Umbilical cord (tissue), 2 donors: ENCODE data around the gene ATP13A1. TPM values are rescaled to one million over a fixed set of nuclear protein-coding genes. Genes with fewer than 3 reads are reported as not detected.
"Not testable (repeated sequence)": the region's sequence is repeated elsewhere in the genome, so short reads cannot be mapped to it uniquely, and the experiment has no call there.

Source experiments
- DNase-seq: peaks from one replicate; pipeline ENCODE4 v3.0.0-alpha.2; 2015; ENCODE audit warnings: low spot score
- total RNA-seq: library from RNA; depleted of rRNA; stranded (reverse); fragments of >200 nt; gene quantifications from one replicate; pipeline ENCODE4 v1.2.3, GENCODE V29; 2014; ENCODE audit warnings: low replicate concordance; ENCODE audit not compliant: insufficient read depth

ATP13A1 gene
- 89.8 TPM for total RNA-seq

DNA sequence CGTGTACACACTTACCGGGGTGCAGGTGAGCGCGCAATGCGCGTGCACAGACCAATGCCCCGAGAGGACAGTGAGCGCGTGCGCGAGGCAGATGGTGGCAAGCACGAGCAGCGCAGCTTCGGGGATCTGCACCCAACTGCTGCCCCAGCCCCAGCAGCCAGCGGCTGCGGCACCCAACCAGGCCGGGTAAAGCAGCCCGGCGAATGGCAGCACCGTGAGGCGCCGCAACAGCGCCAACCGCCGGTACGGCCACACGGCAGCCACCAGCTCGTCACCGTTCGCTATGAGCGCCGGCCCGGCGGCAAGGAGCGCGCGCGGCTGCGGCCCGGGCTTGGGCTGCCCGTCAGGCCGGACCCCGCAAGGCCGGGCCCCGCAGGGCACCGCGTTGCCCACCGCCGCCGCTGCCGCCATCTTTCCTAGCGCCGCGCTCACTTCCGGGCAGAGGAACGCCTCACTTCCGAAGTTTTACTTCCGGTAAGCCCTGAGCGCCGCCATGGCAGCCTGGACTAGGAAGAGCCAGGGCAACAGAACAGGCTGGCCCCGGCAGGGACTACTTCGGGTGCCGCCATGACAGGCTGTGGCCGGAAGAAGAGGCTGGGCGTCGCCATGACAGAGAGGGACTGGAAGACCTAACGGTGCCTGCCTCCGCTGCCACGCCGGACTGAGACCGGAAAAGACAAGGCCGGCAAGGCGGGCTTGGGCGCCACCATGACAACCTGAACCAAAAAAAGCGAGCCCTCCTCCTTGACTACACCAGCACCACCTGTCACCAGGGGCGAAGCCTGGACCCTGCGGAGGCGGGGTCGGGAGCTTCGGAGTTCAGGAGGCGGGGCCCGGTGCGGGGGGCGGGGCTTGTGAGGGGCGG lies at the start of gene ATP13A1:
Gene ATP13A1 (minus strand): TSS at position 421 of the 865 bp plus-strand sequence. CDS start 10 bp downstream, at position 411.
- peak; percentile 99 for DNase-seq

DNA sequence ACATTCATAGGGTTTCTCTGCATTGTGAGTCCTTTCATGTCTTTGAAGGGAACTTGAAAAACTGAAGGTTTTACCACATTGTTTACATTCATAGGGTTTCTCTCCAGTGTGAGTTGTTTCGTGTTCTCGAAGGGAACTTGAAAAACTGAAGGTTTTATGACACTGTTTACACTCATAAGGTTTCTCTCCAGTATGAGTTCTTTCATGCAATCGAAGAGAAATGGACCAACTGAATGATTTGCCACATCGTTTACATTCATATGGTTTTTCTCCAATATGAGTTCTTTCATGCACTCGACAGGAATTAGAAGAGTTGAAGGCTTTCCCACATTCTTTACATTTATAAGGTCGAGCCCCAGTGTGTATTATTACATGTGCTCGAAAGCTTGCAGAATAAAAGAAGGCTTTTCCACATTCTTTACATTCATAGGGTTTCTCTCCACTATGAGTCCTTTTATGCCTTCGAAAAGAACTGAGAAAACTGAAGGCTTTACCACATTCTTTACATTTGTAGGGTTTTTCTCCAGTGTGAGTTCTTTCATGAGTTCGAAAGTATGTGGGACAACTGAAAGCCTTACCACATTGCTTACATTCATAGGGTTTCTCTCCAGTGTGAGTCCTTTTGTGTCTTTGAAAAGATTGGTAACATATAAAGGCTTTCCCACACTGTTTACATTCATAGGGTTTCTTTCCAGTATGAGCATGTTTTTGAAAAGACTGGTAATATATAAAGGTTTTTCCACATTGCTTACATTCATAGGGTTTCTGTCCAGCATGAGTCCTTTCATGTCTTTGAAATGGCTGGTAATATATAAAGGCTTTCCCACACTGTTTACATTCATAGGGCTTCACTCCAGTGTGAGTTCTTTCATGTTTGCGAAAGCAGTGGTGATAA lies 48.7 kb upstream of the ATP13A1 start:
- DNase-seq: no peak

GRCh38 chr19:19711306-19711933 lies 47.9 kb upstream of the ATP13A1 start:
- DNase-seq: no peak

- no peak for DNase-seq
Measured at GRCh38 chr19:19710506-19710905, 47.0 kb upstream of the ATP13A1 start.

DNA sequence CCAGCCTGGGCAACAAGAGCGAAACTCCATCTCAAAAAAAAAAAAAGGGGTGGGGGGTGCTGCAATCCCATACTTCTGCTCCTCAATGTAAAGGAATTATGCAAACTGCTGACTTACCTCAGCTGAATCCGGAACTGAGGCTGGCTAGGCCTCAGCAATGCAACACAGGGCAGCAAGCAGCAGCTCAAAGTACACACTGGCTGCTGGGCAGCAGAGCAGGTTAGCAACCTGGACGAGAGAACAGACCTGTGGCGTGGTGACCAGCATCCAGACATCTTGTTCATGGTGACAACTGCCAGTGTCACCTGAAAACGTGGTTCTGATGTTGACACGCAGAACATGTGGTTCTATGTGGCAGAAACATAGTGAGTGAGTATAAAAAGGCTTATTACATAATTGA lies 41.4 kb upstream of the ATP13A1 start:
- no peak for DNase-seq

GRCh38 chr19:19700493-19700892 lies 37.0 kb upstream of the ATP13A1 start:
- not testable (repeated sequence) for DNase-seq

DNA sequence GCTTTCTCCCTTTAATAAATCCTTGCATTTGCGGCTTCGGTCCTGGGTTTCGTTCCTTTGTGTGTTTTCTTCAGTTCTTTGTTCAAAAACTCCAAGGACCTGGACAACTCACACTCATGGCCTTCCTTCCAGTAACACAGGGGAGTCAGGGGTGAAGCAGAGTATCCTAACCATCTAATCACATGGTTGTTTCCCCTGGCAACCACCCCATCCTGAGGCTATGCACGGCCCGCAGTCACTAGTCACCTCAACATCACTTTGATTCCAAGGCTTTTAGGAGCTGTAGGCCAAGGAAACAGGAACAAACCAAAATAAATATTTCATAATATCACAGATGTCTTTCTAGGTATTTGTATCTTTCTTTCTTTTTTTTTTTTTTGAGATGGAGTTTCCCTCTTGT lies 34.1 kb upstream of the ATP13A1 start:
- no peak for DNase-seq

GRCh38 chr19:19696386-19696785 lies 32.9 kb upstream of the ATP13A1 start:
- no peak for DNase-seq

DNA sequence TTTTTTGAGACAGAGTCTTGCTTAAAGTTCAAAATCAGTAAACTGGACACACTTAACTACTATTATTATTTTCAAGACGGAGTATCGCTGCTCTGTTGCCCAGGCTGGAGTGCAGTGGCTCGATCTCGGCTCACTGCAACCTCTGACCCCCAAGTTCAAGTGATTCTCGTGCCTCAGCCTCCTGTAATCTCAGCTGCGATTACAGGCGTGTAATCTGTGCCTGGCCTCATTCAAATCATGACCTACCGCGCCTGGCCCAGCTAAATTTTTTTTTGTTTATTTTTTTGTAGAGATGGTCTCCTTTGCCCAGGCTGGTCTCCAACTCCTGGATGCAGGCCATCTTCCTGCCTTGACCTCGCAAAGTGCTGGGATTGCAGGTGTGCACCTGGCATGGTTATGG lies 28.2 kb upstream of the ATP13A1 start:
- no peak for DNase-seq

- not testable (repeated sequence) for DNase-seq
Measured at GRCh38 chr19:19689023-19689422, 25.5 kb upstream of the ATP13A1 start.

DNA sequence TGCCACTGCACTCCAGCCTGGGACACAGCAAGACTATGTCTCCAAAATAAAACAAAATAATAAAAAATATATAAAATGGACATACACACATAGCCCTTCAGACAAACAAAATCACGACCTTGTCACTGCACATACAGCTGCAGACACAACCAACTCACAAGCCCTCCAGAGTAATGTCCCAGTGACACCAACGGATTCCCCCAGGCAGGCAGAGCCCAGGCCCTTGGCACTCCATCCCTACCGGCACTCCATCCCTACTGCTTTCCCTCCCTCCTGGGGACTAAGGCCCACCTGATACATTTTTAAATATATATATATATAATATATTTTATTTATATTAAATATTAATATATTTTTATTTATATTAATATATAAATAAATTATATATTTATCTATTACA lies 23.6 kb upstream of the ATP13A1 start:
- DNase-seq: no peak

GRCh38 chr19:19686580-19686979 lies 23.1 kb upstream of the ATP13A1 start:
- DNase-seq: no peak

GRCh38 chr19:19686119-19686518 lies 22.6 kb upstream of the ATP13A1 start:
- DNase-seq: not testable (repeated sequence)

GRCh38 chr19:19679176-19680073 lies 15.9 kb upstream of the ATP13A1 start:
- no peak for DNase-seq

DNA sequence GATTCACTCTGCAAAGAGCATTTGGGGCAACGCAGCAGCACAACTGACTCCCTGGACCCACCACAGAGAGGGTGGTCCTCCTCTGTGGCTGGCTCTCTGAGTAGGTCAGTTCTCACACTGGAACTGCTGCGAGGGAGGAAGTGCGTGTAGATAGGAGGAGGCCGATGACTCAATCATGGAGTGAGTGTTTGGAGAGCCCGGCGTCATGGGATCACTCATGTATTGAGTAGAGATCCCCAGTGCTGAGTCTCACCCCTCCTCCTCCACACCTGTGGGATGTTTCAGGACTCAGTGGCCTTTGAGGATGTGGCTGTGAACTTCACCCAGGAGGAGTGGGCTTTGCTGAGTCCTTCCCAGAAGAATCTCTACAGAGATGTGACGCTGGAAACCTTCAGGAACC lies 14.1 kb upstream of the ATP13A1 start:
- no peak for DNase-seq

- DNase-seq: no peak
Measured at GRCh38 chr19:19674315-19674714, 10.8 kb upstream of the ATP13A1 start.

GRCh38 chr19:19672816-19673215 lies 9.3 kb upstream of the ATP13A1 start:
- no peak for DNase-seq

- DNase-seq: no peak
Measured at GRCh38 chr19:19670070-19670551, 6.6 kb upstream of the ATP13A1 start.

GRCh38 chr19:19668230-19669012 lies 4.9 kb upstream of the ATP13A1 start, which contains the start of gene ZNF101:
Gene ZNF101 (plus strand): TSS chr19:19668839. CDS start chr19:19668964, 125 bp downstream.
- peak; percentile 94 for DNase-seq
